Endothelial cell of umbilical vein (primary cell): ENCODE results near the gene SH3PXD2A. TPM values are rescaled to one million over a fixed set of nuclear protein-coding genes. Genes with fewer than 3 reads are reported as not detected.
A peak's percentile ranks its signal among the peaks of the same experiment; 100 is the strongest.

Source experiments
- BruUV-seq: library from RNA; stranded (reverse); fragments of 400-500 nt; replicated peaks from 2 replicates; lab custom pipeline; 2021; lab: Mats Ljungman, UMichigan
- CTCF ChIA-PET: fragments of 300-600, 350-600 bp; sonication (Branson Sonifier 250); formaldehyde crosslinking; loops from one replicate; lab custom pipeline; 2021; ENCODE audit warnings: antibody characterized with exemption, inconsistent platforms; lab: Charles Lee
- POLR2A ChIA-PET: fragments of 300-600, 350-600 bp; sonication (Branson Sonifier 250); formaldehyde crosslinking; loops from one replicate; lab custom pipeline; 2021; ENCODE audit warnings: antibody characterized with exemption, inconsistent platforms; lab: Charles Lee
- DNase-seq: peaks from one replicate; pipeline ENCODE4 v3.0.0-alpha.2; 2011; ENCODE audit warnings: low read depth, low spot score
- FAIRE-seq: peaks from 2 replicates; lab custom pipeline; 2011; peaks lifted over from hg19 to GRCh38; lab: Jason Lieb, UNC
- H2AFZ ChIP-seq: 2 replicates; pipeline ENCODE4 v1.6.0; 2012; ENCODE audit warnings: low read depth, low read length, control low read depth, inconsistent platforms
- H3K27ac ChIP-seq: 2 replicates; pipeline ENCODE4 v1.5.1; 2011; ENCODE audit warnings: low read depth, mild to moderate bottlenecking, control low read depth, low read length, moderate library complexity; ENCODE audit not compliant: insufficient read depth
- H3K27me3 ChIP-seq, 2 experiments: 2 replicates each; pipeline versions ENCODE4 v1.6.0 to v1.6.1; 2011; ENCODE audit warnings: low read length in 2 of 2, mixed read lengths in 1 of 2; ENCODE audit not compliant: control insufficient read depth in 2 of 2, insufficient read depth in 2 of 2
- H3K36me3 ChIP-seq, 2 experiments: 2 replicates in 1 of 2; 3 replicates in 1 of 2; pipeline ENCODE4 v1.5.1; 2011; ENCODE audit warnings: low read length in 2 of 2, mild to moderate bottlenecking in 1 of 2, moderate library complexity in 1 of 2; ENCODE audit not compliant: control insufficient read depth in 2 of 2, insufficient read depth in 2 of 2; ENCODE audit errors: extremely low read depth in 1 of 2
- H3K4me1 ChIP-seq: 3 replicates; pipeline ENCODE4 v1.5.1; 2011; ENCODE audit warnings: mild to moderate bottlenecking, low read length; ENCODE audit not compliant: control insufficient read depth, insufficient read depth; ENCODE audit errors: extremely low read depth
- H3K4me2 ChIP-seq: 2 replicates; pipeline ENCODE4 v1.6.1; 2011; ENCODE audit warnings: low read length, control low read depth, mixed read lengths; ENCODE audit not compliant: insufficient read depth
- H3K4me3 ChIP-seq, 3 experiments: fragments of 200-600 bp in 1 of 3; sonication (generic), shearing (Covaris generic) in 1 of 3; replicated peaks in 1 of 3; 2 replicates each; pipeline ENCODE4 v1.5.1; 2011 to 2016; ENCODE audit warnings: control low read depth in 3 of 3, low read length in 3 of 3, mild to moderate bottlenecking in 2 of 3, inconsistent platforms in 1 of 3, low read depth in 1 of 3, moderate library complexity in 1 of 3; ENCODE audit not compliant: insufficient read depth in 1 of 3
- H3K79me2 ChIP-seq: 2 replicates; pipeline ENCODE4 v1.6.0; 2012; ENCODE audit warnings: low read length, inconsistent platforms; ENCODE audit not compliant: control insufficient read depth, insufficient read depth
- H3K9ac ChIP-seq: replicated peaks from 2 replicates; pipeline ENCODE3; 2011; ENCODE audit warnings: low read length, control low read depth; ENCODE audit not compliant: insufficient read depth; ENCODE audit errors: extremely low read depth
- H3K9me1 ChIP-seq: replicated peaks from 3 replicates; pipeline ENCODE4 v1.6.0; 2011; ENCODE audit warnings: mild to moderate bottlenecking, low read length; ENCODE audit not compliant: control insufficient read depth, insufficient read depth; ENCODE audit errors: extremely low read depth
- H3K9me3 ChIP-seq: replicated peaks from 2 replicates; pipeline ENCODE4 v1.5.1; 2012; ENCODE audit warnings: low read length, inconsistent platforms; ENCODE audit not compliant: control insufficient read depth, insufficient read depth
- H4K20me1 ChIP-seq: replicated peaks from 2 replicates; pipeline ENCODE3; 2011; ENCODE audit warnings: mild to moderate bottlenecking, low read length; ENCODE audit not compliant: control insufficient read depth, insufficient read depth; ENCODE audit errors: extremely low read depth
- EZH2 ChIP-seq: IDR thresholded peaks from 2 replicates; pipeline ENCODE4 v1.6.1; 2012; ENCODE audit warnings: borderline replicate concordance, low read depth, mild to moderate bottlenecking, moderate library complexity, low read length, inconsistent platforms; ENCODE audit not compliant: severe bottlenecking
- FOS ChIP-seq: IDR thresholded peaks from 2 replicates; pipeline ENCODE4 v1.6.1; 2011; ENCODE audit warnings: mild to moderate bottlenecking, low read length, moderate library complexity, borderline replicate concordance; ENCODE audit not compliant: insufficient read depth
- GATA2 ChIP-seq: IDR thresholded peaks from 2 replicates; pipeline ENCODE4 v1.7.0; 2011; ENCODE audit warnings: low read depth, mild to moderate bottlenecking, moderate library complexity, mixed read lengths, low read length; ENCODE audit not compliant: insufficient read length, insufficient read depth
- JUN ChIP-seq: IDR thresholded peaks from 2 replicates; pipeline ENCODE4 v1.6.1; 2011; ENCODE audit warnings: borderline replicate concordance, low read depth; ENCODE audit not compliant: insufficient read length, insufficient read depth
- MYC ChIP-seq: IDR thresholded peaks from one replicate; pipeline ENCODE4 v1.6.1; 2011; ENCODE audit warnings: mild to moderate bottlenecking, low read depth, low read length
- POLR2A ChIP-seq: IDR thresholded peaks from 2 replicates; pipeline ENCODE4 v1.6.1; 2012; ENCODE audit warnings: low read depth, mild to moderate bottlenecking, control low read depth, low read length
- POLR2AphosphoS5 ChIP-seq: IDR thresholded peaks from 2 replicates; pipeline ENCODE4 v1.6.1; 2012; ENCODE audit warnings: low read depth, mild to moderate bottlenecking, control low read depth, low read length, moderate library complexity; ENCODE audit not compliant: insufficient read depth
- dilution Hi-C: fragments of 300-500 bp; cut with MboI; formaldehyde crosslinking; loops from one replicate; pipeline ENCODE4 v1.15.0; 2019; ENCODE audit warnings: low sequenced_read_pairs; ENCODE audit not compliant: extremely low pct_ligation_motif_present
- intact Hi-C: fragments of 100-400 bp; cut with micrococcal nuclease; formaldehyde crosslinking; loops from one replicate; pipeline ENCODE4 v1.10.0; 2022
- polyA plus RNA-seq, 4 experiments: library from polyadenylated mRNA; depleted of rRNA in 3 of 4; stranded (reverse) in 3 of 4; unstranded in 1 of 4; fragments of >200 nt; gene quantifications; 2 replicates each; pipeline versions ENCODE4 v1.2.1 to v1.2.3, GENCODE V29; 2011 to 2012; ENCODE audit warnings: missing spikeins in 1 of 4
- total RNA-seq: library from RNA; stranded (reverse); gene quantifications from 2 replicates; pipeline ENCODE4 v1.2.3, GENCODE V29; 2021
- TF ChIP-seq, protein P1 (sequence below): IDR thresholded peaks from 2 replicates; pipeline ENCODE4 v1.6.1; 2011; ENCODE audit not compliant: insufficient read depth, insufficient read length
- TF ChIP-seq, protein P2 (sequence below), 2 donors: IDR thresholded peaks; 1 replicate in 1 of 2; 2 replicates in 1 of 2; pipeline ENCODE4 v1.5.1; 2011; ENCODE audit warnings: low read length in 2 of 2, mild to moderate bottlenecking in 2 of 2, moderate library complexity in 2 of 2, control low read depth in 1 of 2, inconsistent platforms in 1 of 2, low read depth in 1 of 2; ENCODE audit not compliant: insufficient read depth in 1 of 2; ENCODE audit errors: extremely low read depth in 1 of 2

The SH3PXD2A gene
- total and polyA plus RNA-seq, 2 donors (not counting 3 experiments of a cell fraction or from before 2014, with no cell fraction given): 1.4 to 5.1 TPM

DNA sequence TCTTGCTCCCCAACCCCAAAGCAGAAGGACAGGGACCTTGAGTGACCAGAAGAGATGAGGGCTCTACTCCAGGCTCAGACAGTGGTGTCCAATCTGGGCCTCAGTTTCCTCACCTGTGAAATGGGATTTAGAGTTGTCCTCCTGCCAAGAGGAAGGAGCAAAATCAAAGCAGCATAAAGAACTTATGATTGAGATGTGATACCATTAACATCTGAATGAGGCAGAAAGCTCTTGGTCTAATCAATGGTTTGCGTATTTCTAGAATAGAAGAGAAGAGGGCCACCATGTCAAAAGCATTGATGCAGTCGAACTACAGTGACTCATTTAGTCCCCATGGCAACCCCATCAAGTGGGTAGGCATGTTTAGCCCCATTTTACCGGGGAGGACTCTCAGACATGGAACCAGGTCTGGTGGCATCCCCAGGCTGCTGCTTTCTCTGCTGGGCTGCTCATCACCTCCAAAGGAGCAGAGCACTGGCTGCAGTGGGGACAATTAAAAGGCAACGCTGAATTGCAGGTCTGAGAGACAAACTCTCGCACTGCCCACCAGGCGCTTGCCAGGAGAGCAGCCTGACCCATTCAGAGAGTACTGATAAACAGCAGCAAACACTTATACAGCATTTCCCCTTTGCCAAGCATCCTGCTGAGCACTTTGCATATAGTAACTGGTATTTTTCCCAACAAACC is 186.0 kb downstream of the SH3PXD2A start:
- H2AFZ ChIP-seq: peak overlapping the region; percentile 50
- CTCF ChIA-PET: interaction anchor here (2.5 kb wide), 1 partner anchor 17 kb away, joined by 14 read pairs; no protein-coding TSS in a partner anchor
- H3K9ac ChIP-seq: no peak overlapping the region
- no peak overlapping the region for H3K27ac ChIP-seq
- FAIRE-seq (no peak), DNase-seq (no peak)
- peaks cover 13% of the 10 kb centered on the region for H3K4me1 ChIP-seq
- no peaks in the 10 kb centered on the region for H3K9me1 ChIP-seq
- H3K36me3 ChIP-seq: no peaks in the 10 kb centered on the region
- H3K79me2 ChIP-seq: no peaks in the 10 kb centered on the region
- no peak for TF ChIP-seq POLR2A
- no peak for TF ChIP-seq EZH2
- no peak for TF ChIP-seq JUN
- no peak for TF ChIP-seq POLR2AphosphoS5
- TF ChIP-seq GATA2: no peak
- TF ChIP-seq, protein P1, sequence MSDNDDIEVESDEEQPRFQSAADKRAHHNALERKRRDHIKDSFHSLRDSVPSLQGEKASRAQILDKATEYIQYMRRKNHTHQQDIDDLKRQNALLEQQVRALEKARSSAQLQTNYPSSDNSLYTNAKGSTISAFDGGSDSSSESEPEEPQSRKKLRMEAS: no peak
- TF ChIP-seq FOS: no peak
- no peak for TF ChIP-seq MYC
- TF ChIP-seq, protein P2, sequence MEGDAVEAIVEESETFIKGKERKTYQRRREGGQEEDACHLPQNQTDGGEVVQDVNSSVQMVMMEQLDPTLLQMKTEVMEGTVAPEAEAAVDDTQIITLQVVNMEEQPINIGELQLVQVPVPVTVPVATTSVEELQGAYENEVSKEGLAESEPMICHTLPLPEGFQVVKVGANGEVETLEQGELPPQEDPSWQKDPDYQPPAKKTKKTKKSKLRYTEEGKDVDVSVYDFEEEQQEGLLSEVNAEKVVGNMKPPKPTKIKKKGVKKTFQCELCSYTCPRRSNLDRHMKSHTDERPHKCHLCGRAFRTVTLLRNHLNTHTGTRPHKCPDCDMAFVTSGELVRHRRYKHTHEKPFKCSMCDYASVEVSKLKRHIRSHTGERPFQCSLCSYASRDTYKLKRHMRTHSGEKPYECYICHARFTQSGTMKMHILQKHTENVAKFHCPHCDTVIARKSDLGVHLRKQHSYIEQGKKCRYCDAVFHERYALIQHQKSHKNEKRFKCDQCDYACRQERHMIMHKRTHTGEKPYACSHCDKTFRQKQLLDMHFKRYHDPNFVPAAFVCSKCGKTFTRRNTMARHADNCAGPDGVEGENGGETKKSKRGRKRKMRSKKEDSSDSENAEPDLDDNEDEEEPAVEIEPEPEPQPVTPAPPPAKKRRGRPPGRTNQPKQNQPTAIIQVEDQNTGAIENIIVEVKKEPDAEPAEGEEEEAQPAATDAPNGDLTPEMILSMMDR (IDR thresholded peaks at IDR 0.05; ENCODE audit: extremely low read depth in 1 of 2, insufficient read depth in 1 of 2, low read depth in 1 of 2, low read length in 2 of 2): no peak
- no peaks in the 10 kb centered on the region for H3K9me3 ChIP-seq
- intact Hi-C loops: loop anchor here (2.0 kb wide), 1 partner anchor 27 kb away; no protein-coding TSS in a partner anchor
- no peak overlapping the region for H3K4me2 ChIP-seq
- H3K4me3 ChIP-seq: no peak overlapping the region
- POLR2A ChIA-PET: no interaction called here
- dilution Hi-C loops: no loop called here
- no TSS peak for BruUV-seq
- no peaks in the 10 kb centered on the region for H3K27me3 ChIP-seq
- no peaks in the 10 kb centered on the region for H4K20me1 ChIP-seq
